NCI-H82 treated with DMSO at 0.1 percent for 48 hours (cell line): ENCODE data around the gene FAM222A.

Experiments
- DNase-seq: peaks from one replicate; lab custom pipeline; 2025; ENCODE audit not compliant: unreplicated experiment; lab: John Stamatoyannopoulos, UW

FAM222A gene

DNA sequence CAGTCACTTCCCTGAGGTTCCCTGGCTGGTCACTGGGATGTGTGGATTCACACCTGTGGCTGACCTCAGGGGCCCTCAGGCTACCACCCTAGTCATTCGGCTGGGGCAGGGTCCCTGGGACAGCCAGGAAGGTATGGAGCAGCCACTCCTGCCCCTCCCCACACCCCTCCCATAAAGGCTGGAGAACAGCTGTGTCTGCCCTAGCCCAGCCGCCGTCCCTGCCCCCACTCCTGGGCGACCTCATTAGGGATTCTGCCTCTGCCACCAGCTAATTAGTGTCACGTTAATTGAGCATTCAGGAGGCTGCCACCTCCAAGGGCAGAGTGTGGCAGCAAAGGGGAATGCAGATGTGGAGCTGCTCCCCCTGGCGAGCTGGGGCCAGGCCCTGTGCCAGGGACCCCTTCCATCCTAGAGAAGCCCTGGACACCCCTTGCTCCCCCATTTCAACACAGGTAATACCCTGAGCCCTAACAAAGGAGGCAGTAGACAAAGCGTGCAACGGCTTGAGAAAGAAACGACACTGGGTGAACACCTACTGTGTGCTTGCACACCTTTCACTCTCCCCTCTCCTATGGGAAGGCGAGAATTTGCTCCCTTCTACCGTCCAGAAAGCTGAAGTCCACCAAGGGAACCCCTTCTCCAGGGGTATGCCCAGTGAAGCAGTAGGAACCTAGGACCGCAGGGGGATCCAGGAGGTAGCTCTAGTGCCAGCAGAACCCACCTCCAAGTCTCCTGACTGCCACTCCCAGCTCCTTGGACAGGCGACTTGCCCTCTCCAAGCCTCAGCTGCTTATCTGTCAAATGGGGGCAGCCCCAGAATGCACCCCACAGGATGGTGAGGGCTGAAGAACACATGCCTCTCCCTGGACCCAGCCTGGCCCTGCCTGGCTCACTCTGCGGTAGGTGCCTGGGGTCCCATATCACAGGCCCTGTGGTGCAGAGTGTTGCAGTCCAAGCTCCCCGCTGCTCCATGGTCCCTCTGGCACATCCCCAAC, 45.1 kb downstream of the FAM222A start:
- DNase-seq, result no peak

DNA sequence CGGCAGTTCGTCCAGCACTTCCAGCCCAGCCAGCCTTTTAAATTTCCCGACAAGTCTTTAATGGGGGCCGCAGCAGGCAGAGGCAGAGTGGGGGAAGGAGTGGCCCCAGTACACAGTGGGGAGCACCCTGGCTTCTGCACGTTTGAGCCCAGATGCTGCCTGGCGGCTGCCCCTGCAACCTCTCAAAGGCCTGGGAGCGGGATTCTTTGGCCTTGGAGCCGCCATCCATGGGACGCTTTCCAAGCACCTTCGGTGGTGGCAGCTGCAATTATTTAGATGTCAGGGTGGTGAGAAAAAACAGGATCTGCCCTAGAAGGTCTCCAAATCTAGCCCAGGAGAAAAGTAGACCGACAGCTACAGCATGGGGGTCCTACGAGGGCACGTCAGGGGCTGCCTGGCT, 46.0 kb downstream of the FAM222A start:
- no peak for DNase-seq

DNA sequence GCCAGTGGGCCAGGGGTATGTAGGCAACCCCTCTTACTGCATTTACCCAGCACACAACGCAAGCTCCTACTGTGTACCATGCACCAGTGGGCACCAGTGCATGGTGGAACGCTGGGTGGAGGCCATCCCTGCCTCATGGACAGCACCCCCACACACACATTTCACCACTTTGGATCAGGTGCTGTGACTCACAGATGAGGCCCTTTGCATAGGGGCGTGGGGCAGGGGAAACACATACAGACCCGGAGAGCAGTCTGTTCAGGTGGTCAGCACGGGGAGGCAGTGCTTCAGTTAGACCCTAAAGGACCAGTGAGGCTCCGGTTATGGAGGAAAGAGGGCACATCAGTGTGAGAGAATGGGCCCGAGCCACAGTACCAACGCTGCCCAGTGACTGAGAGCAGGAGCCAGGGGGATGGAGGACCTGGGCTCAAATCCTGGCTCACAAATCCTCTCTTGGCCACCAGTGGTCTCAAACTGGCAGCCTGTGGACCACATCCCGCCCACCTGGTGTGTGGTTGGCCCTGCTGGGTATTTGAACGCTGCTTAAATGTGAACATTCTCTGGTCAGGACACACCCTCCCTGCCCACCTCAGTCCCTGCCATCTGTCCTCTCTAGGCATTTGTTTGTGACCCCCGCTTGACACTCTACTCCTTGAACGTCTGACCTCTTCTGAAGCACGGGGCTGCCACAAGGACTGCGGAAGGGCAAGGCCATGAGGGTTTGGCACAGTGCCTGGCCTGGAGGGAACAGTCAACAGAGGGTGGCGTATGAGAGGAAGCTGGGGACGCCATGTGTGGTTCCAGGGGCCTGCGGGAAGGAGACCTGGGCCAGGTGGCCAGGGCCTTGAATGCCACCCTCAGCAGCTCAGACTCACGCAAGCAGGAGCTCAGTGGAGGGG, 46.7 kb downstream of the FAM222A start:
- DNase-seq, result no peak

- DNase-seq, result no peak
Observed at GRCh38 chr12:109760930-109761921, 47.6 kb downstream of the FAM222A start.

DNA sequence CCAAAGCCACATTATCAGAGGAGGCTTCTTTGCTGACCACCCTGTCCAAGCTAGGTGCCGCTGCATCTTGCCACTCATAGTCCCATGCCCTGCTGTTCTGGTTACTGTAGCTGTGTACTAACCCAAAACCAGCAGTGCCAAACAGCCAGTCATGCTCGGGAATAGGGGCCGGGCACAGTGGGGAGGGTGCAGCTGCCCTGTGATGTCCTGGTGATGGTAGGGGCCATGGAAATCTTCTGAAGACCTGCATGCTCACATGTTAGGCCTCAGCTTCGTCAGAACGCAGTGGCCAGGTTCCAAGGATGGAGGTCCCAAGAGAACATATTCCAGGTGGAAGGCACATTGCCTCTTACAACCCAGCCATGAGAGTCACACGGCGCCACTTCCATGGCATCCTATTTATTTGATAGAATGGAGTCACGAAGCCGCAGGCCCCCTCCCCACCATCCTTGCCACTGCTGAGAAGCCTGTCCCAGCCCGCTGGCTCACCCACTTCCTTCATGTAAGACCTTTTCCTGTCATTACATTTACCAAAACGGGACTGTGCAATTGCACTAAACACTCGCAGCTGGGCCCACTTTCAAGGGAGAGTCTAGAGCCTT, 48.5 kb downstream of the FAM222A start:
- DNase-seq, result no peak

GRCh38 chr12:109762673-109763191, 49.1 kb downstream of the FAM222A start:
- DNase-seq, result no peak

DNA sequence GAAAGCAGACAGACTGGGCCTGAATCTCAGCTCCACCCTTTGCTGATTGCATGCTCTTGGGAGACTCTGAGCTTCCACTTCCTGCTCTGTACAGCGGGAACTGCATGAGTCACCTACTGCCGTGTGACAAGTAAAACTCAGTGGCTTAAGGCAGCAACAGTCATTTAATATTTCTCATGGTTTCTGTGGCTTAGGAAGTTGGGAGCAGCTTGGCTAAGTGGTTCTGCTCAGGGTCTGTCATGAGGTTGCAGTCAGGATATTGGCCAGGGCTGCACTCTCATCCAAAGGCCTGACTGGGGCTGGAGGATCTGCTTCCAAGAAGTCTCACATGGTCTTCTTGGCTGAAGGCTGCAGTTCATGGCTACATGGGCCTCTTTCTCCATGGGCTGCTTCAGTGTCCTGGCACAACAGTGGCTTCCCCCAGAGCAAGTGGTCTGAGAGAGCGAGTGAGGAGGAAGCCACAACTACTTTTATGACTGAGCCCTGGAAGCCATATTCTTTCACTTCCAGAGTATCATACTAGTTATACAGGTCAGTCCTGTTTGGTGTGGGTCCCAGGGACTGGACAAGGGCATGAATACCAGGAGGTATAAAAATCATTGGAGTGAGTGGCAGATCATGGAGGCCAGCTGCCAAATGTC, 49.7 kb downstream of the FAM222A start:
- no peak for DNase-seq

- no peak for DNase-seq
Observed at GRCh38 chr12:109764123-109764522, 50.5 kb downstream of the FAM222A start.

- no peak for DNase-seq
Observed at GRCh38 chr12:109764776-109765445, 51.3 kb downstream of the FAM222A start.

- DNase-seq, result no peak
Observed at GRCh38 chr12:109765446-109765810, 51.8 kb downstream of the FAM222A start.

DNA sequence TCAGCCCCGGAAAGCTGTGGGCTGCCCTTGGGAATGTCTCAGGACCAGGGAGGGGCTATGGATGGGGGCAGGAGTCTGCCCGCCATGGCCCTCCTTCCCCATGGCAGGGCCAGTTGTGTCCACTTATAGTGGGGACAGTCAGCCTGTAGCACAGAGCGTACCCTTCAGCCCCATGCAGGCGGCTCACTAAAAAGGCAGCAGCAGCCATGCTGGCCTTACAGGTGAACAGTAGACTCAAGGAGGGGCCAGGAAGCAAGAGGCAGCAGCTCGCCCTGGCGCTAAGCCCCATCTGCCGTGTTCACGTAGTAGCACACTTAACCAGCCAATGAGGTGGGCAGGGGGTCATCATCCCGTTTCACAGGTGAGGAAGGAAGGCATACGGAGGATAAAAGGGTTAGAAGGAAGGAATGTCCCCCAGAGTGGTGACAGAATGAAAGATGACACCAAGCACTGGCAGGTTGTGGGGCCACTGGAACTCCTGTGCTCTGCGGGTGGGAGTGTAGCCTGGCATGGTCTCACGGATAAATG, 52.7 kb downstream of the FAM222A start:
- DNase-seq, result no peak

DNA sequence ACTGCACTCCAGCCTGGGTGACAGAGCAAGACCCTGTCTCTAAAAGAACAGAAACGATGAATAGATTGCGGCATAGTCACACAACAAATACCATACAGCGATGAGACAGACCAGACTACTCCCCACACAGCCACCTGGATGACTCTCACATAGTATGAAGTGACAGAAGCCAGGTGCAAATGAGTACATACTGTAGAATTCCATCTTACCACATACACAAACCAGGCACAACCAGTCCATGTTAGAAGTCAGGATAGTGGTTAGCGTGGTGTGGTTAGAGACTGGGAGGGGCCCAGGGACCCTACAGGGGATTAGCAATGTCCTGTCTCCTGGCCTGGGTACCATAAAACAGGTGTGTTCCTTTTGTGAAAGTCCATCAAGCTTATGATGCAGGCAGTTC, 53.8 kb downstream of the FAM222A start:
- DNase-seq, result no peak

- DNase-seq, result no peak
Observed at GRCh38 chr12:109767991-109768900, 54.6 kb downstream of the FAM222A start.

GRCh38 chr12:109768901-109769670, 55.5 kb downstream of the FAM222A start:
- DNase-seq, result no peak

DNA sequence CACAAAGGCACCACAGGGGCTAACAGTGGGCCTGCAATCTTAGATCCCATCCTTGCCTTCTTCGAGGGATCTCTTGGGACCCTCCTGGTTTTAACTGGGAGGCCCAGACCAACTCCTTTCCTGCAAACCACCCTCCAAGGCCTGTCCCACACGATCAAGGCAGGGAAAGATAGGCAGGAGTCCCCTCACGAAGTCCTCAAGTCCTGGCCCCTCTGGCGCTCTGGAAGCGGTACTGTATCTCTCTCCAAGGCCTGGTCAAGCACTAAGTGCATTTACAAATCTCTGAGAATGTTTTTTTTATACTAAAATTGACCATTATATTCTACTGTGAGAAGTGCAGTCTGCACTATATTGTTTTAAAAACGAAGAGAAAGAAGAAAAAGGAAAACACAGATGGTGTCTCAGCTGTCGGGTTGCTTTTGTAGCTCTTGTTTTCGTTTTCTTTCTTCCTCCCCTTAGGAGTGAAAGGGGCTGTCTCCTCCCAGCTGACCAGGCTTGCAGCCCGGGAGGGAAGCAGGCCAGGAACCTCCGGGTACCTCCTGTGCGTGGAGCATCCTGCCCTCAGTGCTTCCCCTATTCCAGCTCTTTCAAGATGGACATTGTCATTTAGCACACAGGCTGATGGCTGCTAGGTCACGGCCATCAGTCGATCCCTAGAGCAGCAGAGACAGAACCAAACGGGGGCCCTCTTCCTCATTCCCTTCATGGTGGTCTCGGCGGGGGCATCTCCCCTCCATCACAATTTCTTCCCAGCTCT, 56.7 kb downstream of the FAM222A start:
- DNase-seq, result no peak
